GM18505 (cell line): ENCODE measurements around the gene MBD2.
A peak's percentile ranks its signal among the peaks of the same experiment; 100 is the strongest.
"Not testable (repeated sequence)": the region's sequence is repeated elsewhere in the genome, so short reads cannot be mapped to it uniquely, and the experiment has no call there.

Experiments used
- ATAC-seq: cut with Tn5 transposase; IDR thresholded peaks from one replicate; pipeline ENCODE4 v1.9.1; 2021; ENCODE audit not compliant: unreplicated experiment
- POLR2A ChIP-seq: IDR thresholded peaks from 4 replicates; pipeline ENCODE4 v1.6.1; 2011; ENCODE audit warnings: borderline replicate concordance; ENCODE audit not compliant: insufficient read depth, insufficient read length; ENCODE audit errors: extremely low read depth

The MBD2 gene

GRCh38 chr18:54224379-54225014 lies at the start of gene MBD2:
MBD2 (minus strand) TSS chr18:54224669; CDS start chr18:54224559, 110 bp downstream.
- peak; percentile 87 for ATAC-seq
- TF ChIP-seq POLR2A: peak; percentile 62

GRCh38 chr18:54269893-54270844 lies 45.7 kb upstream of the MBD2 start:
- no peak for TF ChIP-seq POLR2A
- ATAC-seq: peak; percentile 39

GRCh38 chr18:54268751-54269150 lies 44.3 kb upstream of the MBD2 start:
- ATAC-seq: no peak
- no peak for TF ChIP-seq POLR2A

- no peak for ATAC-seq
Observed at GRCh38 chr18:54267701-54268100, 43.2 kb upstream of the MBD2 start.

GRCh38 chr18:54263904-54264336 lies 39.5 kb upstream of the MBD2 start:
- peak; percentile 82 for ATAC-seq
- peak; percentile 40 for TF ChIP-seq POLR2A

More at GRCh38 chr18:54267701-54268100, 43.2 kb upstream of the MBD2 start:
- TF ChIP-seq POLR2A: no peak

- peak; percentile 74 for ATAC-seq
Observed at GRCh38 chr18:54261894-54262293, 37.4 kb upstream of the MBD2 start.

GRCh38 chr18:54260396-54261072 lies 36.1 kb upstream of the MBD2 start:
- no peak for ATAC-seq

More at GRCh38 chr18:54261894-54262293, 37.4 kb upstream of the MBD2 start:
- no peak for TF ChIP-seq POLR2A

GRCh38 chr18:54257818-54258217 lies 33.3 kb upstream of the MBD2 start:
- ATAC-seq: not testable (repeated sequence)

More at GRCh38 chr18:54260396-54261072, 36.1 kb upstream of the MBD2 start:
- TF ChIP-seq POLR2A: no peak

GRCh38 chr18:54257015-54257414 lies 32.5 kb upstream of the MBD2 start:
- no peak for ATAC-seq
- TF ChIP-seq POLR2A: no peak

GRCh38 chr18:54255141-54255540 lies 30.7 kb upstream of the MBD2 start:
- ATAC-seq: no peak
- no peak for TF ChIP-seq POLR2A

- TF ChIP-seq POLR2A: no peak
- ATAC-seq: no peak
Observed at GRCh38 chr18:54254265-54254758, 29.8 kb upstream of the MBD2 start.

GRCh38 chr18:54251606-54252390 lies 27.3 kb upstream of the MBD2 start:
- no peak for ATAC-seq
- TF ChIP-seq POLR2A: no peak
